ENCODE measurements around the gene FSIP1. TPM values are rescaled to one million over a fixed set of nuclear protein-coding genes. Genes with fewer than 3 reads are reported as not detected.

The FSIP1 gene
- total RNA-seq, 1 donor from 2014 or later: 0.41 TPM

DNA sequence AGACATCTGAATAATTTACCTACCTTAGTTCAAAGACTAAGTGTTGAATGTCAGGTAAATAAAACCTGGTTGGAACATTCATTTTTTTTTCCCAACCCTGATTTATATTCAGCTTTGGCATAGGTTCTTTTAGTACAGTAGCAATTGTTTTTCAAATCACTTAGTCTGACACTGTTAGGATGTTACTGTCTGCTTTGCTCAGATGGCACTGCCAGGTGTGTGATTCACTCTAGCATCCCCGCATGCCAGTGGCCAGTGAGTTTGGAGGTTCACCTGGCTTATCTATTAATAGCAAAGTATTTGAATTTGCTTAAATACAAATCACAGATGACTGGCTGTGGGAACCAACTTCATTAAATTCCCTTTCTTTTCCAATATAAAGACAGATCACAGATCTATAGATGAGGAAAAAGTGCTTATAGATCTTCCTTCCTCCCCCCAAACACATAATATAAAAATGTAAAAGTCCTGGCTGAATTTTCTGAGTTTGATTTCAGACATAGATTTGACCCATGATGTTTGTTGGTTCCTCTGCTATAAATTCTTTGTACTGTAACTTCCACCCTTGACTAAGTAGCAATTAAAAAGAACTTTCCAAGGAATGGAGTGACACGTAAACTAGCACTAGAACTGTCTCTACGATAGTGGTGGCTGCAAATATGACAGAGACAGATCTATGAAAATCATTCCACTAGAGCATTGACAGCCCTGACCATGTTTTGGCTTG, 197.8 kb downstream of the FSIP1 start:
- no peak overlapping the region for H3K27ac Mint-ChIP-seq (ENCODE audit: unreplicated experiment)
- H3K4me1 Mint-ChIP-seq (ENCODE audit: unreplicated experiment): peaks cover 18% of the 10 kb centered on the region
- no peak for DNase-seq (ENCODE audit: low spot score)
- no peaks in the 10 kb centered on the region for H3K9me3 Mint-ChIP-seq (ENCODE audit: unreplicated experiment)
- peaks cover 7% of the 10 kb centered on the region for H3K27me3 Mint-ChIP-seq (ENCODE audit: unreplicated experiment)
- H3K4me3 Mint-ChIP-seq (ENCODE audit: unreplicated experiment): no peak overlapping the region
- H3K36me3 Mint-ChIP-seq (ENCODE audit: low read depth, unreplicated experiment): peaks cover 5% of the 10 kb centered on the region
- TF ChIP-seq, protein P1, sequence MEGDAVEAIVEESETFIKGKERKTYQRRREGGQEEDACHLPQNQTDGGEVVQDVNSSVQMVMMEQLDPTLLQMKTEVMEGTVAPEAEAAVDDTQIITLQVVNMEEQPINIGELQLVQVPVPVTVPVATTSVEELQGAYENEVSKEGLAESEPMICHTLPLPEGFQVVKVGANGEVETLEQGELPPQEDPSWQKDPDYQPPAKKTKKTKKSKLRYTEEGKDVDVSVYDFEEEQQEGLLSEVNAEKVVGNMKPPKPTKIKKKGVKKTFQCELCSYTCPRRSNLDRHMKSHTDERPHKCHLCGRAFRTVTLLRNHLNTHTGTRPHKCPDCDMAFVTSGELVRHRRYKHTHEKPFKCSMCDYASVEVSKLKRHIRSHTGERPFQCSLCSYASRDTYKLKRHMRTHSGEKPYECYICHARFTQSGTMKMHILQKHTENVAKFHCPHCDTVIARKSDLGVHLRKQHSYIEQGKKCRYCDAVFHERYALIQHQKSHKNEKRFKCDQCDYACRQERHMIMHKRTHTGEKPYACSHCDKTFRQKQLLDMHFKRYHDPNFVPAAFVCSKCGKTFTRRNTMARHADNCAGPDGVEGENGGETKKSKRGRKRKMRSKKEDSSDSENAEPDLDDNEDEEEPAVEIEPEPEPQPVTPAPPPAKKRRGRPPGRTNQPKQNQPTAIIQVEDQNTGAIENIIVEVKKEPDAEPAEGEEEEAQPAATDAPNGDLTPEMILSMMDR (IDR thresholded peaks at IDR 0.05; ENCODE audit: unreplicated experiment): no peak

DNA sequence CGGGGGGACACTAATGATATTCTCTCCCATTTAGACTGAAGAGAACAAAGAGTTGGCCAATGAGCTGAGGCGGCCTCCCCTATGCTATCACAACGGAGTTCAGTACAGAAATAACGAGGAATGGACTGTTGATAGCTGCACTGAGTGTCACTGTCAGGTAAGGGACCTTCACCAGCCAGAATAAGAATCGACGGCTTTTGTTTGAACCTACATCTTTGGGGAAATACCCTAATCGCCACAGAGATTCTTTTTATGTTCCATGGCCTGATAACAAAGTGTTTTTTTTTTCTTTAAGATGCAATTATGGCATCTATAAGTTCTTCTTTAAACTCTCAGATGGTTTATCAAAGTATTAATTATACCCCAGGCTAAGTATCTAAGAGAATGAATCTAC, 198.4 kb downstream of the FSIP1 start:
- DNase-seq (ENCODE audit: low spot score): no peak
- H3K27me3 Mint-ChIP-seq (ENCODE audit: unreplicated experiment): peaks cover 12% of the 10 kb centered on the region
- H3K4me1 Mint-ChIP-seq (ENCODE audit: unreplicated experiment): peaks cover 23% of the 10 kb centered on the region
- H3K4me3 Mint-ChIP-seq (ENCODE audit: unreplicated experiment): no peak overlapping the region
- no peaks in the 10 kb centered on the region for H3K9me3 Mint-ChIP-seq (ENCODE audit: unreplicated experiment)
- H3K27ac Mint-ChIP-seq (ENCODE audit: unreplicated experiment): no peak overlapping the region
- H3K36me3 Mint-ChIP-seq (ENCODE audit: low read depth, unreplicated experiment): peaks cover 5% of the 10 kb centered on the region
- TF ChIP-seq, protein P1 (IDR thresholded peaks at IDR 0.05; ENCODE audit: unreplicated experiment): no peak

DNA sequence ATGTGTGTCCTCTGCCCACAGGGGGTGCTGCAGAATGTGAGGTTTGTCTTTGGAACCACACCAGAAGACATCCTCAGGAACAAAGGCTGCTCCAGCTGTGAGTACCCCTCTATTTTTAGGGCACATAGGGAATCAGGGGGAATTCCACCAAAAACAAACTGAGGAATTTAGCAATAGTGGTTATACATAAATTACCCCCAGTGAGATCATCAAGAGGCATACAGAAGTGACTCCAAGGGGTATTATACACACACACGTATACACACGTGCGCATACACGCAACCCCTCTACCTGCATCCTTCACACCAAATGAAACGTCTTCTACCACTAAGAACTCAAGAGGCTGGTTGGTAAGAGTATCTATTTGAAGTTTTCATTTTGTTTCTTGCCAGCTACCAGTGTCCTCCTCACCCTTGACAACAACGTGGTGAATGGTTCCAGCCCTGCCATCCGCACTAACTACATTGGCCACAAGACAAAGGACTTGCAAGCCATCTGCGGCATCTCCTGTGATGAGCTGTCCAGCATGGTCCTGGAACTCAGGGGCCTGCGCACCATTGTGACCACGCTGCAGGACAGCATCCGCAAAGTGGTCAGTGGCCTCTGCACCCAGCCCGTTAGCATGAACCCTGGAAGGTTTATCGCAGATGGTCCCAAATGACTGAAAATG, 198.9 kb downstream of the FSIP1 start:
- peaks cover 29% of the 10 kb centered on the region for H3K4me1 Mint-ChIP-seq (ENCODE audit: unreplicated experiment)
- no peaks in the 10 kb centered on the region for H3K9me3 Mint-ChIP-seq (ENCODE audit: unreplicated experiment)
- TF ChIP-seq, protein P1 (IDR thresholded peaks at IDR 0.05; ENCODE audit: unreplicated experiment): peak; percentile 52
- H3K27me3 Mint-ChIP-seq (ENCODE audit: unreplicated experiment): peaks cover 16% of the 10 kb centered on the region
- DNase-seq (ENCODE audit: low spot score): peak; percentile 21
- peaks cover under 1% of the 10 kb centered on the region for H3K36me3 Mint-ChIP-seq (ENCODE audit: low read depth, unreplicated experiment)
- no peak overlapping the region for H3K27ac Mint-ChIP-seq (ENCODE audit: unreplicated experiment)
- H3K4me3 Mint-ChIP-seq (ENCODE audit: unreplicated experiment): no peak overlapping the region

DNA sequence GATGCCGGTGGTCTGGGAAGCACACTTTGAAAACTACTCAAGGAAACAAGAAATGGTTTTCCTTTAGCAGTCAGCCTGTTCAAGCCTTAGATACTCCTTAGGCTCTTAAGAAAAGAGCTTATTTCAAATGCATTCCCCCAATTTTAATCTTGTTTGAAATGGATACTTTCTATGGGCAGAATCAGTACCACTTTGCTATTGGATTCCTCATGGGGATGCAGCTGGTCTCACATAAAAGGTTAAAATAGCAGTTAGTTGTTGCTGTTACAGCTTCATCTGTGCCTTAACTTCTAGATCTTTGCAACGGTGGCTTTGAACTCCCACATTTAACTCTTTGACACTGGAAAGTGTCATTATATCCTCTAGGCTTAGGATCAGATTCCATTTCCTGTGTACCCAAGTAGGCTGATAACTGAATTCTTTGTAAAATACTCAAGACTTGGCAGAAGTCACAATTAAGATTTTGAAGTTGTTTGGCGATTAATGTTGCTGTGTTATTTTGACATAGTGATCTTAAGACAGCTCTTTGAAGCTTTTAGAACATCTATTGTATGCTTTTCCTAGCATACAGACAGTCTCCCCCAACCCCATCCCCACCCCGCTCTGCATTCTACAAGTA, 199.6 kb downstream of the FSIP1 start:
- H3K9me3 Mint-ChIP-seq (ENCODE audit: unreplicated experiment): no peaks in the 10 kb centered on the region
- peaks cover 16% of the 10 kb centered on the region for H3K27me3 Mint-ChIP-seq (ENCODE audit: unreplicated experiment)
- TF ChIP-seq, protein P1 (IDR thresholded peaks at IDR 0.05; ENCODE audit: unreplicated experiment): no peak
- H3K36me3 Mint-ChIP-seq (ENCODE audit: low read depth, unreplicated experiment): no peaks in the 10 kb centered on the region
- H3K4me3 Mint-ChIP-seq (ENCODE audit: unreplicated experiment): no peak overlapping the region
- DNase-seq (ENCODE audit: low spot score): no peak
- peaks cover 33% of the 10 kb centered on the region for H3K4me1 Mint-ChIP-seq (ENCODE audit: unreplicated experiment)
- H3K27ac Mint-ChIP-seq (ENCODE audit: unreplicated experiment): peak overlapping the region; percentile 37
